Lower leg skin (tissue), 3 donors: ENCODE results near the gene ZNF28.
"Not testable (repeated sequence)": the region's sequence is repeated elsewhere in the genome, so short reads cannot be mapped to it uniquely, and the experiment has no call there.

Experiments used
- POLR2A ChIP-seq, 2 donors: fragments of 450-650 bp; IDR thresholded peaks; one replicate each; pipeline ENCODE4 v1.6.1; 2016 to 2017; ENCODE audit warnings: antibody characterized with exemption in 2 of 2, mild to moderate bottlenecking in 1 of 2, moderate library complexity in 1 of 2
- TF ChIP-seq, protein P1 (sequence below), 3 donors: fragments of 450-650 bp; IDR thresholded peaks; one replicate each; pipeline ENCODE4 v1.5.1; 2016; ENCODE audit warnings: antibody characterized with exemption in 3 of 3, mild to moderate bottlenecking in 3 of 3, moderate library complexity in 2 of 3

GRCh38 chr19:52829866-52830265, 8.4 kb upstream of the ZNF28 start:
- TF ChIP-seq, protein P1, sequence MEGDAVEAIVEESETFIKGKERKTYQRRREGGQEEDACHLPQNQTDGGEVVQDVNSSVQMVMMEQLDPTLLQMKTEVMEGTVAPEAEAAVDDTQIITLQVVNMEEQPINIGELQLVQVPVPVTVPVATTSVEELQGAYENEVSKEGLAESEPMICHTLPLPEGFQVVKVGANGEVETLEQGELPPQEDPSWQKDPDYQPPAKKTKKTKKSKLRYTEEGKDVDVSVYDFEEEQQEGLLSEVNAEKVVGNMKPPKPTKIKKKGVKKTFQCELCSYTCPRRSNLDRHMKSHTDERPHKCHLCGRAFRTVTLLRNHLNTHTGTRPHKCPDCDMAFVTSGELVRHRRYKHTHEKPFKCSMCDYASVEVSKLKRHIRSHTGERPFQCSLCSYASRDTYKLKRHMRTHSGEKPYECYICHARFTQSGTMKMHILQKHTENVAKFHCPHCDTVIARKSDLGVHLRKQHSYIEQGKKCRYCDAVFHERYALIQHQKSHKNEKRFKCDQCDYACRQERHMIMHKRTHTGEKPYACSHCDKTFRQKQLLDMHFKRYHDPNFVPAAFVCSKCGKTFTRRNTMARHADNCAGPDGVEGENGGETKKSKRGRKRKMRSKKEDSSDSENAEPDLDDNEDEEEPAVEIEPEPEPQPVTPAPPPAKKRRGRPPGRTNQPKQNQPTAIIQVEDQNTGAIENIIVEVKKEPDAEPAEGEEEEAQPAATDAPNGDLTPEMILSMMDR (IDR thresholded peaks at IDR 0.05) = not testable (repeated sequence)
- not testable (repeated sequence) for TF ChIP-seq POLR2A (IDR thresholded peaks at IDR 0.05)
